K562 (cell line): ENCODE results near the gene FBXO33.

ENCODE experiments used
- ELF2 ChIP-seq: fragments of 250-450 bp; sonication (Bioruptor Pico); IDR thresholded peaks from 2 replicates; pipeline ENCODE4 v1.5.0; 2021; ENCODE audit warnings: mild to moderate bottlenecking
- FOXA3 ChIP-seq, 2 experiments: fragments of 450-650 bp in 1 of 2; sonication (generic) in 1 of 2; formaldehyde crosslinking; IDR thresholded peaks in 1 of 2; conservative IDR thresholded peaks in 1 of 2; 2 replicates each; pipeline versions ENCODE4 v1.4.0 to v1.8.0; 2020 to 2022; ENCODE audit warnings: mild to moderate bottlenecking in 2 of 2, missing genetic modification reagents in 1 of 2
- MXI1 ChIP-seq: IDR thresholded peaks from 2 replicates; pipeline ENCODE4 v1.6.1; 2011; ENCODE audit warnings: low read depth, mild to moderate bottlenecking, improper control_type of control experiment, low read length
- SMC3 ChIP-seq: conservative IDR thresholded peaks from 2 replicates; pipeline ENCODE4 v1.6.1; 2011; ENCODE audit warnings: low read depth, low read length, improper control_type of control experiment; ENCODE audit not compliant: insufficient read depth
- TF ChIP-seq, protein P1 (sequence below), 3 experiments: IDR thresholded peaks in 2 of 3; conservative IDR thresholded peaks in 1 of 3; 2 replicates each; pipeline ENCODE4 v1.5.1; 2011 to 2012; ENCODE audit warnings: low read length in 3 of 3, mild to moderate bottlenecking in 3 of 3, control low read depth in 2 of 3, improper control_type of control experiment in 1 of 3, inconsistent platforms in 1 of 3, low read depth in 1 of 3, mixed read lengths in 1 of 3, moderate library complexity in 1 of 3; ENCODE audit not compliant: insufficient read depth in 2 of 3

DNA sequence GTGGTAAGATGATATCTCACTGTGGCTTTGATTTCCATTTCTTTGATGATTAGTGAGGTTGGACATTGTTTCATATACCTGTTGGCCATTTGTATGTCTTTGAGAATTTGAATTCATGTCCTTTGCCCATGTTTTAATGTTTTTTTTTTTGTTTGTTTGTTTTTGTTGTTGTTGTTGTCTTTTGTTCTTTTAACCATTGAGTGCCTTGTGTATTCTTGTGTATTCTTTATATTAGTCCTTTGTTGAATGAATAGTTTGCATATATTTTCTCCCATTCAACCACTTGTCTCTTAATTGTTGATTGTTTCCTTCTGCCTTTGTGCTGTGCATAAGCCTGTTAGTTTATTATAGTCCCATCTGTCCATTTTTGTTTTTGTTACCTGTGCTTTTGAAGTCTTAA lies 71.9 kb downstream of the FBXO33 start:
- TF ChIP-seq ELF2 (no peak), FOXA3 (CRISPR knock-in tag; conservative IDR thresholded peaks at IDR 0.05 in 1 of 2, IDR thresholded peaks at IDR 0.05 in 1 of 2) (no peak), SMC3 (no peak), MXI1 (no peak)
- TF ChIP-seq, protein P1, sequence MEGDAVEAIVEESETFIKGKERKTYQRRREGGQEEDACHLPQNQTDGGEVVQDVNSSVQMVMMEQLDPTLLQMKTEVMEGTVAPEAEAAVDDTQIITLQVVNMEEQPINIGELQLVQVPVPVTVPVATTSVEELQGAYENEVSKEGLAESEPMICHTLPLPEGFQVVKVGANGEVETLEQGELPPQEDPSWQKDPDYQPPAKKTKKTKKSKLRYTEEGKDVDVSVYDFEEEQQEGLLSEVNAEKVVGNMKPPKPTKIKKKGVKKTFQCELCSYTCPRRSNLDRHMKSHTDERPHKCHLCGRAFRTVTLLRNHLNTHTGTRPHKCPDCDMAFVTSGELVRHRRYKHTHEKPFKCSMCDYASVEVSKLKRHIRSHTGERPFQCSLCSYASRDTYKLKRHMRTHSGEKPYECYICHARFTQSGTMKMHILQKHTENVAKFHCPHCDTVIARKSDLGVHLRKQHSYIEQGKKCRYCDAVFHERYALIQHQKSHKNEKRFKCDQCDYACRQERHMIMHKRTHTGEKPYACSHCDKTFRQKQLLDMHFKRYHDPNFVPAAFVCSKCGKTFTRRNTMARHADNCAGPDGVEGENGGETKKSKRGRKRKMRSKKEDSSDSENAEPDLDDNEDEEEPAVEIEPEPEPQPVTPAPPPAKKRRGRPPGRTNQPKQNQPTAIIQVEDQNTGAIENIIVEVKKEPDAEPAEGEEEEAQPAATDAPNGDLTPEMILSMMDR (IDR thresholded peaks at IDR 0.05 in 2 of 3, conservative IDR thresholded peaks at IDR 0.05 in 1 of 3; ENCODE audit: insufficient read depth in 2 of 3, low read depth in 1 of 3, low read length in 3 of 3), result no peak
